ENCODE results near the gene SIAH2.

DNA sequence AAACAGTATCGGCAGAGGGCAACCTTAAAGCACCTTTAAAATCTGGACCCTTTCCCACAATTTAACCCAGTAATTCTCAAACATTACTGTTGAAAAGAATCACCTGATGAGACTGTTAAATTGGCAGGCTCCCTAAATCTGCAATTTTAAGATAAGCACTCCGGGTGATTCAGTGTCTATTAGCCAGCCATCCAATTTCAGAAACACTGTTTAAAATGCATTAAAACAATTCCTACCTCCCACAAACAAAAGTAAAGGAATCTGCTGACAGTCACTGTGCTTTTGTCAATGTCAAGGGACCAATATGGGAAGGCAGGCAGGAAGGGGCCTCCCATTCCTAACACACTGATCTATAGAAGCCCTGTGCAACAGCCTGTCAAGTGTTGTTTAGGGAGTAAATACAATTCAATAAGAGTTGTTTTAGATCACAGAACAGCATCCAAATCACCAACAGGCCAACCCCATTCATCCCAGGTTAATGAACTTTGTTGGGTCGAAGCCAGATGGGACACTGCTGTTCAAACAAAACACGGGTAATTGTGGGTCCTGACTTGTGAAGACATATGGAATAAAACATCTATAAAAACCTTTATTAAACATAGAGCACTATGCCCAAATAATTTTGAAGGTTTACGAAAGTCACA is 21.4 kb downstream of the SIAH2 start:
- no peak for TF ChIP-seq EZH2 (IDR thresholded peaks at IDR 0.05)
- no peak for TF ChIP-seq POLR2AphosphoS5 (IDR thresholded peaks at IDR 0.05; ENCODE audit: borderline replicate concordance, low read depth, low read length)
- no peak for TF ChIP-seq FOXP2 (optimal IDR thresholded peaks at IDR 0.05; ENCODE audit: control extremely low read depth, extremely low read length, insufficient read depth)

All from SK-N-MC (cell line).